ENCODE measurements around the gene GPRC5C. TPM values are rescaled to one million over a fixed set of nuclear protein-coding genes. Genes with fewer than 3 reads are reported as not detected.

Gene GPRC5C
- total and polyA plus RNA-seq, 2 of the 8 experiments (the other 6 are each of a cell fraction or from before 2014, with no cell fraction given) = 18.3 to 55.8 TPM

DNA sequence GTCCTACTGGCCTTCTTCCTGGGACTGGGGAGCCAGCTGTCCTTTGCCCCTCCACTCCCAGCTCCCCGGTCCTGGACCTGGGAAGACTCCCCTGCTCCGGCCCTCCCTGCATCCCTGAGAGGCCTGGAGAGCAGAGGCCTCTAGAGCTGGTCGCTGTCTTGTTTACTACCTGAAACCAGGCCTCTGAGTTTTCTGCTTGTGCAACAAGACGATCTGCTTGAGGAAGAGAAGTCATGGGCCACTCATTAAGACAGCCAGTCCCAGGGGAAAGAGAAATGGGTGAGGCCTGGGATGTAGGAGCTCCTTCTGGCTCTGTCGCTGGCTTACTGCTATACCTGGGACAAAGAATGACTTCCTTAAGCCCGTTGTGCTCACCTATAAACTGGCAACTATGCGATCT is 29.8 kb upstream of the GPRC5C start (continued):
- TF ChIP-seq, protein P1, sequence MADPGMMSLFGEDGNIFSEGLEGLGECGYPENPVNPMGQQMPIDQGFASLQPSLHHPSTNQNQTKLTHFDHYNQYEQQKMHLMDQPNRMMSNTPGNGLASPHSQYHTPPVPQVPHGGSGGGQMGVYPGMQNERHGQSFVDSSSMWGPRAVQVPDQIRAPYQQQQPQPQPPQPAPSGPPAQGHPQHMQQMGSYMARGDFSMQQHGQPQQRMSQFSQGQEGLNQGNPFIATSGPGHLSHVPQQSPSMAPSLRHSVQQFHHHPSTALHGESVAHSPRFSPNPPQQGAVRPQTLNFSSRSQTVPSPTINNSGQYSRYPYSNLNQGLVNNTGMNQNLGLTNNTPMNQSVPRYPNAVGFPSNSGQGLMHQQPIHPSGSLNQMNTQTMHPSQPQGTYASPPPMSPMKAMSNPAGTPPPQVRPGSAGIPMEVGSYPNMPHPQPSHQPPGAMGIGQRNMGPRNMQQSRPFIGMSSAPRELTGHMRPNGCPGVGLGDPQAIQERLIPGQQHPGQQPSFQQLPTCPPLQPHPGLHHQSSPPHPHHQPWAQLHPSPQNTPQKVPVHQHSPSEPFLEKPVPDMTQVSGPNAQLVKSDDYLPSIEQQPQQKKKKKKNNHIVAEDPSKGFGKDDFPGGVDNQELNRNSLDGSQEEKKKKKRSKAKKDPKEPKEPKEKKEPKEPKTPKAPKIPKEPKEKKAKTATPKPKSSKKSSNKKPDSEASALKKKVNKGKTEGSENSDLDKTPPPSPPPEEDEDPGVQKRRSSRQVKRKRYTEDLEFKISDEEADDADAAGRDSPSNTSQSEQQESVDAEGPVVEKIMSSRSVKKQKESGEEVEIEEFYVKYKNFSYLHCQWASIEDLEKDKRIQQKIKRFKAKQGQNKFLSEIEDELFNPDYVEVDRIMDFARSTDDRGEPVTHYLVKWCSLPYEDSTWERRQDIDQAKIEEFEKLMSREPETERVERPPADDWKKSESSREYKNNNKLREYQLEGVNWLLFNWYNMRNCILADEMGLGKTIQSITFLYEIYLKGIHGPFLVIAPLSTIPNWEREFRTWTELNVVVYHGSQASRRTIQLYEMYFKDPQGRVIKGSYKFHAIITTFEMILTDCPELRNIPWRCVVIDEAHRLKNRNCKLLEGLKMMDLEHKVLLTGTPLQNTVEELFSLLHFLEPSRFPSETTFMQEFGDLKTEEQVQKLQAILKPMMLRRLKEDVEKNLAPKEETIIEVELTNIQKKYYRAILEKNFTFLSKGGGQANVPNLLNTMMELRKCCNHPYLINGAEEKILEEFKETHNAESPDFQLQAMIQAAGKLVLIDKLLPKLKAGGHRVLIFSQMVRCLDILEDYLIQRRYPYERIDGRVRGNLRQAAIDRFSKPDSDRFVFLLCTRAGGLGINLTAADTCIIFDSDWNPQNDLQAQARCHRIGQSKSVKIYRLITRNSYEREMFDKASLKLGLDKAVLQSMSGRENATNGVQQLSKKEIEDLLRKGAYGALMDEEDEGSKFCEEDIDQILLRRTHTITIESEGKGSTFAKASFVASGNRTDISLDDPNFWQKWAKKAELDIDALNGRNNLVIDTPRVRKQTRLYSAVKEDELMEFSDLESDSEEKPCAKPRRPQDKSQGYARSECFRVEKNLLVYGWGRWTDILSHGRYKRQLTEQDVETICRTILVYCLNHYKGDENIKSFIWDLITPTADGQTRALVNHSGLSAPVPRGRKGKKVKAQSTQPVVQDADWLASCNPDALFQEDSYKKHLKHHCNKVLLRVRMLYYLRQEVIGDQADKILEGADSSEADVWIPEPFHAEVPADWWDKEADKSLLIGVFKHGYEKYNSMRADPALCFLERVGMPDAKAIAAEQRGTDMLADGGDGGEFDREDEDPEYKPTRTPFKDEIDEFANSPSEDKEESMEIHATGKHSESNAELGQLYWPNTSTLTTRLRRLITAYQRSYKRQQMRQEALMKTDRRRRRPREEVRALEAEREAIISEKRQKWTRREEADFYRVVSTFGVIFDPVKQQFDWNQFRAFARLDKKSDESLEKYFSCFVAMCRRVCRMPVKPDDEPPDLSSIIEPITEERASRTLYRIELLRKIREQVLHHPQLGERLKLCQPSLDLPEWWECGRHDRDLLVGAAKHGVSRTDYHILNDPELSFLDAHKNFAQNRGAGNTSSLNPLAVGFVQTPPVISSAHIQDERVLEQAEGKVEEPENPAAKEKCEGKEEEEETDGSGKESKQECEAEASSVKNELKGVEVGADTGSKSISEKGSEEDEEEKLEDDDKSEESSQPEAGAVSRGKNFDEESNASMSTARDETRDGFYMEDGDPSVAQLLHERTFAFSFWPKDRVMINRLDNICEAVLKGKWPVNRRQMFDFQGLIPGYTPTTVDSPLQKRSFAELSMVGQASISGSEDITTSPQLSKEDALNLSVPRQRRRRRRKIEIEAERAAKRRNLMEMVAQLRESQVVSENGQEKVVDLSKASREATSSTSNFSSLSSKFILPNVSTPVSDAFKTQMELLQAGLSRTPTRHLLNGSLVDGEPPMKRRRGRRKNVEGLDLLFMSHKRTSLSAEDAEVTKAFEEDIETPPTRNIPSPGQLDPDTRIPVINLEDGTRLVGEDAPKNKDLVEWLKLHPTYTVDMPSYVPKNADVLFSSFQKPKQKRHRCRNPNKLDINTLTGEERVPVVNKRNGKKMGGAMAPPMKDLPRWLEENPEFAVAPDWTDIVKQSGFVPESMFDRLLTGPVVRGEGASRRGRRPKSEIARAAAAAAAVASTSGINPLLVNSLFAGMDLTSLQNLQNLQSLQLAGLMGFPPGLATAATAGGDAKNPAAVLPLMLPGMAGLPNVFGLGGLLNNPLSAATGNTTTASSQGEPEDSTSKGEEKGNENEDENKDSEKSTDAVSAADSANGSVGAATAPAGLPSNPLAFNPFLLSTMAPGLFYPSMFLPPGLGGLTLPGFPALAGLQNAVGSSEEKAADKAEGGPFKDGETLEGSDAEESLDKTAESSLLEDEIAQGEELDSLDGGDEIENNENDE (IDR thresholded peaks at IDR 0.05; ENCODE audit: insufficient replicate concordance, low read length) = no peak
- TF ChIP-seq EP300 (IDR thresholded peaks at IDR 0.05; ENCODE audit: borderline replicate concordance in 1 of 2, low read depth in 2 of 2, low read length in 2 of 2) = no peak
- TF ChIP-seq CREB1 (IDR thresholded peaks at IDR 0.05) = no peak
- TF ChIP-seq BCL11A (IDR thresholded peaks at IDR 0.05; ENCODE audit: low read depth in 2 of 2, low read length in 2 of 2) = no peak
- no peak for TF ChIP-seq TAF7 (optimal IDR thresholded peaks at IDR 0.05; ENCODE audit: borderline replicate concordance, low read depth, low read length)
- TF ChIP-seq CBX8 (IDR thresholded peaks at IDR 0.05; ENCODE audit: borderline replicate concordance, low read depth, low read length) = no peak
- no peak for TF ChIP-seq CTBP2 (IDR thresholded peaks at IDR 0.05; ENCODE audit: borderline replicate concordance, insufficient read depth, insufficient read length, low read length)
- TF ChIP-seq CEBPB (IDR thresholded peaks at IDR 0.05; ENCODE audit: low read depth, low read length) = no peak
- no peak for TF ChIP-seq RNF2 (IDR thresholded peaks at IDR 0.05; ENCODE audit: borderline replicate concordance, low read depth, low read length, missing control alignments, poor library complexity, severe bottlenecking)
- TF ChIP-seq SRF (IDR thresholded peaks at IDR 0.05; ENCODE audit: low read depth, low read length) = no peak
- TF ChIP-seq BACH1 (IDR thresholded peaks at IDR 0.05; ENCODE audit: low read length) = no peak
- TF ChIP-seq GABPA (IDR thresholded peaks at IDR 0.05; ENCODE audit: borderline replicate concordance, insufficient read depth, low read length) = no peak
